NCI-H82 (cell line): ENCODE measurements around the gene TRPV6.

Experiments
- DNase-seq: peaks from one replicate; lab custom pipeline; 2025; lab: John Stamatoyannopoulos, UW

The TRPV6 gene

DNA sequence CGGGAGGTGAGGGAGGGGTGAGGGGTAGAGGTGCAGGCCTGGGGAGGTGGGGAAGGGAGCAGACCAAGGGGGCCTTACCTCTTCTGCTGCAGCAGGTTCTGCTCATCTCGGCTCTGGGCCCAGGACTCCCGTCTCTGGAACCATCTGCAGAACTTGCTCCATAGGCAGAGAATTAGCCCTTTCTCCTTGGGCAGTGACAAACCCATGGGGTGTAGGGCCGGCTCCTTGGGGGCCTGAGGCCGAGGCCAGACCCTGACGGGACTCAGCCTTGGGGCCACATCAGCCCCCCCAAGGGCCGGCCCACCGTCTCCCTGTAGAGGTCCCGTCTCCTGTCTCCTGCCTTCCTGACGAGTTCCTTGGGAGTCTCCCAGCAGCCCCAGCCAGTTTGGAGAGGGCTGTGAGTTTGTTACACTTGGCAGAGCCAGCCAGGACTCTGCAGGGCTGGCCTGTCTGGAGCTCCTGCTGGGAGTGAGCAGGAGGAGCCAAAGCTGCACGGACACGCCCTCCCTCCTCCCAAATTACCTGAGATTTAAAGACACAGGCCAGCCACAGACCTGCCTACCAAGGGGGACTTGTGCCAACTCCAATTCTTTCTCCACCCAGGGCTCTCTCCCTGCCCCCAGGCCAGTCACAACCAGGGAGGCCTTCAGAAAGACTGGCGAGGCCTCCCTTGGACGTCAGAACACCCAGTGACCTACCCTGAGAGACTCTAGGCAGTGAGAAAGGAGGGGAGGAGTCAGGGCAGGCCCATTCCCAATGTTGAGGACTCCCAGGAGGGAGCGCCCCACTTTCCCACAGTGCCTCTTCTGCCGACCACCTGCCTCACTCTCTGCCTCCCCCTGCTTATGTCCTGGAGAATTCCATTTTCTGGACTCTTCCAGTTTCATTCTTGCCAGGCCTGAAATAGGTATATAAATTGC lies at the start of gene TRPV6:
Gene TRPV6 (minus strand): TSS at position 435 of the 920 bp plus-strand sequence.
- no peak for DNase-seq

DNA sequence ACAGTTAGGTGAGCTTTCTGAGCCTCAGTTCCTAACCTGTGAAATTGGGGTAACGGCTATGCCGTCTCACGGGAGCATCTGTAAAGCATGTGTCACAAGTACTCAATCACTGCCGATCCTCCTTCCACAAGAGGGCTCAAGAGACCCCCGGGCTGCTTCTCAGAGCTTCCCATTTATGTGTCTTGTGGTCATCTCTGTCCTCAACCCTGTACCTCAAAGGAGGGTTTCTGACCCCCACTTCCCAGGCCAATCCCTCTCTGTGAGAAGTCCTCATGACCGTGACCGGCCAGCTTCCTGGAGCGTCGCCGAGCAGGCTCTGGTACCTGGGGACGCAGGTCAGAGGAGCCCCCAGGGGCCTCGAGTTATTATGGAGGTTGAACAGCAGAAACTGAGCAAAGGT lies 48.5 kb upstream of the TRPV6 start:
- DNase-seq = no peak

DNA sequence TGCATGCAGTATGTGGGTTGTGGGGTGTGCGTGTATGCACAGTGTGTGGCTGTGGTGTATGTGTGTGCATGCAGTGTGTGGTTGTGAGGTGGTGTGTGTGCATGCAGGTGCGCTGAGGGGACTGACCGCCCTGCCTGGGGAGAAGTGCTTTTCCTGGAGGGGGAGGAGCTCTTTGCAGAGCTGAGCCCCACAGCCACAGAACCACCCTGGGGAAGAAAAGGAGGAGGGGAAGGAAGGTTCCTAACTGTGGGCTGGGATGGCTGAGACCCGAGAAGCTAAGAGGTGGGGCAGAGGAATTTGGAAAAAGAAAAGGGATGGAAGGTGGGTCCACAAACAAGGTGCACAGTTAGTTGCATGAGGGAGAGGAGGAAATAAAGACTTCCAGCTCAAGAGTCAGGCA lies 48.1 kb upstream of the TRPV6 start, which contains the start of gene TRPV5:
Gene TRPV5 (minus strand): TSS at position 123 of the 400 bp plus-strand sequence. CDS start 287 bp downstream, outside the sequence.
- no peak for DNase-seq

DNA sequence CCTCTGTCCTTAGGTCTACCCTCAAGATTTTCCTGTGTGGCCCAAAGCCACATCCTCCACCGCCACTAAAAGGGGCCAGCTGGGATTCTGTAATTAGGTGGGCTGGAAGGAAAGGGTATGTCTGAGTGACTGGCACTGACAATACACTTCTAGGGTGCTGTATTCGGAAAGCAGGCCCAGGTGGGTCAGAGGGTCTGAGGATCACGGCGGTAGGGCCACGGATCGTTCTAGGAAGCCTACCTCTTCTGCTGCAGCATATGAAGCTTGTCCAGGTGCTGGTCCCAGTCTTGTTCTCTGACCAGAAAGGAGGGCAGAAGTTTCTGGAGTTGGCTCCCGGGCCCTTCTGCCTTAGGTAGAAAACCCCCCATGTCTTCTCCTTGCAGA lies 47.5 kb upstream of the TRPV6 start:
- DNase-seq = no peak

DNA sequence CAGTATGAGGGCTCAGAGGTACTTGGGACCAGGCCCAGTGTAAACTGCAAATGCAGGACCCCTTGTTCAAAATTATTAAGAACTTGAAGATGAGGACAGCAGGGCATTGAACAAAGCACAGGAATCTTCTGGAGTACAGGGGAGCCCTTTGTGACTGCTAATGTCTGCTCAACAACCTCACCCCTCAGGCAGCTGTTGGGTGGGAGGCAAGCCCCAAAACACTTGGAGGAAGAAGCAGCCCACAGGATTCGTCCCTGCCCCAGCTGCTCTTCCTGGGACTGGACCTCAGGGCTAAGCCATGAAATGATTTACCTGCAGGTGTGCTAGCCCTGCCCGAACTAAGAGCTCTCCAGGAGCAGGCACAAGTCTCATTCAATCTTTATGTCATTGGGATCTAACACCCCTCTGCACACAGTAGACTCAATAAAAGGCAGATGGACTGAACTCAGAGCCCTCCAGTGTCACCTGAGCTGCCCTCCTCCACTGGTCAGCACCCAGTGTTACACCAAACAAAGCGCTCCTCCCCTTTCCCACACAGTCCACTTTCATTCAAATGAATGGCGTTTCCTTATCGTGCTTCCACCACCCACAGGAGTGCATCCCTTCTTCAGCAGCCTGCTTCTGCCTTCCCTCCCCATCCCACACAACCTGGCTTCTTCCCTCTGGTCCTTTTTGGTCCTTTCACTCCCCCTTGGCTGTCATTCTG lies 47.0 kb upstream of the TRPV6 start:
- DNase-seq = no peak

DNA sequence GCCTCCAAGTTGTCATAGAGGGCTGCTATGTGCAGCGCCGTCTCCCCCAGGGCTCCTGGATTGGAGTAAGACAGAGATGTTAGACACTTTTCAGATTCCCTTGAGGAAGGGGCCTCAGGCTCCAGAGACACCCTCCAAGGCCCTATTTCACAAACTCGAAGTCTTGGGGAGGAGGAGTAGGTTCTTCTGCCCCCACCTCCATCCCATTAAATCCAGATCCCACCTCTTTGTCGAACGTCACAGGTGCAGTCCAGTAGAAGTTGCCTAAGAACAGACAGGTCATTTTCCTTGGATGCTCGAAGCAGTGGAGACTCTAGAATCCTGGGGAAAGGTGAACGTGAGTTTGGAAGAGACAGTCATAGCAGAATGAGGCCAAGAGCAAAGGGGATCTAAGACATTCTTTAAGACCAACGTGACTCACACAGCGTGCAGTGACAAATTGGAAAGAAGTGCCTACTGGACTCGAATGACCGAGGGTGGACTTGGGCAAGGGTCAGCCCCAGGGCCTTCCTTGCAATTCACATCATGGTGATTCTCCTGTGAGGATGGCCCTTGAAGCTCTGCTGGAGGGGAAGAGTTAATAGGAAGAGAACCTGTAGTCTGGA lies 44.7 kb upstream of the TRPV6 start:
- DNase-seq = no peak

DNA sequence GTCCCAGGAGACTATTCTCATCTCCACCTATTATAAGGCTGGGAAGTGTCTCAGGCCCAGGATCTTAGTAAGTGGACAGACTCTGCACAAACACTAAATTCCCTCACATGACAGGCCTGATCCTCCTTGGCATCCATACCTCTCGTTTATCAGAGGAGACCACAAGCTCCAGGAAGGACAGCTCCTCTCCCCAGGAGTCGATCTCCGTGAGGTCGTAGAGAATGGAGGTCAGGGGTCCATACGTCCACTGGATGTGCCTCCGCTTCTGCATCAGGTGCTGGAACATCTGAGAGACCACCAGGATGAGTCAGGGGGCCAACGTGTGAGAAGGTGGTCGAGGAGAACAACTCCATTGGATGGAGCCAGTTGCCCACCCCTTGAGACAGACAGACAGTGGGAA lies 42.4 kb upstream of the TRPV6 start:
- no peak for DNase-seq

DNA sequence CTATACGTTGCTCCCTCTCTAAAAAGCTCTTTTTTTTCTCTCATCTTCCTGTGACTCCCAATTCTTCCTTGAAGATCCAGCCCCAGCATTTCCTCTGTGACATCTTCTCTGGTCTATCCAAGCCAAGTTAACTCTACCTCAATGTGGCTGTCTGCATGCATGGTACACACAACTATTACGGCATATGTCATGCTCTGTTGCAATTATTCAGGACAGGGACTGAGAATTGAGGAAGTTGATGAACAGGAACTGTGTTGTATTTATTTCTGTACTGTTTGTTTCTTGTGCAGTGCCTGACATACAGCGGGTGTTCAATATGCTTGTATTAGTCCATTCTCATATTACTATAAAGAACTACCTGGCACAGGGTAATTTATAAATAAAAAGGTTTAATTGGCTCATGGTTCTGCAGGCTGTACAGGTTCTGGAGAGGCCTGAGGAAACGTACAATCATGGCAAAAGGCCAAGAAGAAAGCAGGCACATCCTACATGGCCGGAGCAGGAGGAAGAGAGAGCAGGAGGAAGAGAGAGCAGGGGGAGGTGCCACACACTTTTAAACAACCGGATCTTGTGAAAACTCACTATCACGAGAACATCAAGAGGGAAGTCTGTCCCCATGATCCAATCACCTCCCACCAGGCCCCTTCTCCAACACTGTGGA lies 41.7 kb upstream of the TRPV6 start:
- no peak for DNase-seq

DNA sequence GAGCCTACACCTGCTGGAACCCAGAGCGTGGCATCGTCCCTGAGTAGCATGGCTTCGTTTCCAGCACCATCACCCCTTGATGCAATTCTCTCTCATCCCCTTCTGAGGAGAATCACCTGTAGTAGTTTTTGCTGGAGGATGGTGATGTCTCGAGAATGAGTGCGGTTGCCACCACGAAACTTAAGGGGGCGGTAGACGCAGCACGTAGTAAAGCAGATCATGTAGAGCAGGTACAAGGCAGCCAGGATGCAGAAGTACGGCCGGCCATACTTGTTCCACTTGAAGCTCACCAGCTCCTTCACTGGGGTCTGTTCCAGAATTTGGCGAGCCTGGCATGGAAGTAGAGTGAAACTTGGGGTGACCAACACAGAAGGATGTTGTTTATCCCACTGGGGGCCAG lies 39.9 kb upstream of the TRPV6 start:
- DNase-seq = peak; percentile 16

DNA sequence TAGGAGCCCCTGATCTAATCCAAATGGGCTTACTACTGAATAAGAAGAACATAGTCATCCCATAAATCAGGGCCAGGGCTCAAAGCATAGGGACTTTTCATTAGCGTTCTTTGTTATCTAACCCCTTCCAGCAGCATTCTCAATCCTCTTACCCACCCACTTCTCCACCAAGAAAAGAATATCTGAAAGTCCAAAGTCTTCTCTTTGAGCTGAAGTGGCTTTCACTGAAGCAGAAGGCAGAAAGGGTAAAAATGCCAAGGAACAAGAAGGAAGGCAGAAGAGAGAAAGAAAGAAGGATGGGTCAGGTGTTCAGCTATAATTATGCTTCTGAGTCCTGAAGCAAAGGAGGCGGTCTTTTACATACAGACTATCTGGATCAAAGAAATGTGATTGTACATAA lies 37.8 kb upstream of the TRPV6 start:
- no peak for DNase-seq

DNA sequence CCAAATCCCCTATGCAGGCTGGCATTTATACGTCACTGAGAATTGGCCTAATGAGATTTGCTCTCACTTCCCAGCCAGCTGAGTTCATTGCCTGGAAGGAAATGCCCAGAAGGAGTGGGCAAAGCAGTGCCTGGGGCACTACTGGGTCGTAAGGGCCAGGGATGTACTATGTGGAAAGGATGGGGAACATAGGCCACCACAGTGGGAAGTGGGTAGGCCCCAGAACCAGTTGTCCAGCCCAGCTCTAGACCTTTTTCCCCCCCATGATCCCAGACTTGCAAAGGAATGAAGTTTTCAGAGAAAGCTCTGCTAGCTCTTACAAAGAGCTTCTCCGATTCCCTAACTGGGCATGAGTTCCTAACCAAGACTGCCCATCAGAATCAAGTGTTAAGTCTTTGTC lies 34.1 kb upstream of the TRPV6 start:
- DNase-seq = peak; percentile 68

DNA sequence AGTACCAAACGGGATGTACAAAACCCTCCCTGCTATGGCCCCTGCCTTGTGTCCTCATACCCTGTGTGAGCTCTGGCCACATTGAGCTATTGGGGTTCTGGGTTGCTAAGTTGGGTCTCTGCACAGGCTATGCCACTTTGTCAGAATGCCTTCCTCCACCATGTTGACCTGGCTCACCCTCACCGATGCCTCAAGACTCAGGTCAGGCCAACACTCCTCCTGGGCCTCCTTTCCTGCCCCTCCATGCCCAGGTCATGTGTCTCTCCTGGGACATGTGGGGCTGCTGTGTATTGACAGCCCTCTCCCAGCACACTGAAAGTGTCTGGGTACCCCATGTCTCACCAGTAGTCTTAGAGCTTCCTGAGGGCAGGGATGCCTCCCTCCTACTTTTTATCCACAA lies 33.4 kb upstream of the TRPV6 start:
- no peak for DNase-seq

DNA sequence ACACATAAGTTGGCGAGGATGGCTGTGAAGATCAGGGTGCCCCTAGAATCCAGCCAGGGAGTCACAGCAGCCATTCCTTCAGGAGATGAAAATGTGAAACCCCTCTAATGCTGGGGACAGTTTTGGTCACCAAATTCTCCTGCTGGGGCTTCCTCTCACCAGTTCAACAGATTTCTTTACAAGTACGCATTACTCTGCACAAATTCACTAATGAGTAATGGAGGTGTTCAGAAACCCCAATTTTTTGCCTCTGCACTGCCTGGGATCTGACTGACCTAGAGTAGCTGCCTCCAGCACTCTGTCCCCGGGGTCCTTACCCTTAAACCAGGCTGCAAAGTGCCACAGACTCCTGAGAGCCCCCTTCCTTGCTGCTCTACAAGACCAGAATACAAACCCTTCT lies 31.9 kb upstream of the TRPV6 start:
- DNase-seq = no peak

DNA sequence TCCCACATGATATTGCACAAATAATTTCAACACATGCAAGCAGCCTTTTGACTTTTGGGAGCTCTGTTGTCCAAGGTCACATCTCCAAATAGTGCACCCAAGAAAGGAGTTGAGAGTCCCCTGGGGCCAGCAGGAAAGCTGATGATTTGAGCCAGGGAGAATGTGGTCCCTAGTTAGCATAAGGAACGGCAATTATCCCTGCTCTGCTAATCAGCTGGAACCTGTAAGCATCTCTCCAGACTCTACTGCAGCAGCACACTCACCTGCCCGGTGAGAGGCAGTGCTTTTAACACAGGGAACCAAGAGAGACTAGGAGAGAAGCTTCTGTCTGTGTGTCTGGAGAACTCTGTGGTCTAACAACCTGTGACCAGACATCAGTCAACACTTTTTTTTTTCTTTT lies 31.0 kb upstream of the TRPV6 start:
- DNase-seq = no peak

DNA sequence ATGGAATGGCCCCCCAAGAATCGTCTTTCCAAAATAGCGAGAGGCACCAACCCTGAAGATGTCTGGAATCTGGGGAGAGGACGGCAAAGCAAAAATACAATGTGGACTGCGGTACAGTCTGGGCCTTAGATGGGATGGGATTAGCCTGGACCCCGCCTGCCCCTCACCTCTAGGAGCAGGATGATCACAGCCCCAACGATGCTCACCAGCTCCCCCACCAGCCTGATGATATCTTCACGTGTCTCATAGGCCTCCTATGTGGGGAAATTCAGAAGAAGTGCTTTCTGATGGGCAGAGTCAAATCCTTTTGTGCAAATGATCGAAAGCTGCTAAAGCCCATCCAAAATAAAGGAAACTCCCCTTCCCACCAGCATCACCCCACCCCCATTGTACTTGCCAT lies 29.8 kb upstream of the TRPV6 start:
- no peak for DNase-seq

DNA sequence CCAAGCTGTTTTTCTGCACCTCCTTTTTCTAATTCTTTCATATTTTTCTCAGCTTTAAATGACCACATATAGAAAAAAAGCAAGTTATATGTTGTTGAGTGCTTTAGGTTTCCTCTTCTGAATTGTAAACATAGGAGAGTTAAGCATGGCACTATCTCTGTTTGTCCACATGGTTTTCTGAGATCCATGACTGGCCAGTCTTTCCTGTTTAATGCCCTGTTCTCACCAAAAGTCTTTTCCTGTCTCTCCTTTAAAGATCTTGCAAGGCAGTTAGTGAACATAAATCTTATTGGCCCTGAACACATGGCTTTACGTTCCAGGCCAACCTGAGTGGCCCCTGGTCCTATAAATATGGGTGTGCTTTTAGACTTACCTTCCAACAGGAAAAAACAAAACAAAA lies 28.6 kb upstream of the TRPV6 start:
- no peak for DNase-seq

DNA sequence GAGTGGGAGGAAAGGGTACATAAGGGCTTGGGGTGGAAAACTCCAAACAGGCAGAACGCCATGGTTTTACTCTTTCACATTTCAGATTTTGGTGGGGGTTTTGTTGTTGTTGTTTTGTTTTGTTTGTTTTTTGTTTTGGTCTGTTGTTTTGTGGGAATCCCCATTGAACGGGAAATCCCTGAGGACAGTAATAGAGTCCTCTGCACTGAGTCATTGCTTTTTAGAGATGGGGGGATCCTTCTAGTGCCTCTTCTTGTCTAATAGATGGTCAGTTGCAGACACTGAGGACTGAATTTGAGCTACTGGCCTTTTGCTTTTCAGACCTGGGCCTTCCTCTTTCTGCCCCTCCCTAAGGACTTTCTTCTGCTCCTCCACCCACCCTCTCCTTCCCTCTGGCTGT lies 28.0 kb upstream of the TRPV6 start:
- no peak for DNase-seq

DNA sequence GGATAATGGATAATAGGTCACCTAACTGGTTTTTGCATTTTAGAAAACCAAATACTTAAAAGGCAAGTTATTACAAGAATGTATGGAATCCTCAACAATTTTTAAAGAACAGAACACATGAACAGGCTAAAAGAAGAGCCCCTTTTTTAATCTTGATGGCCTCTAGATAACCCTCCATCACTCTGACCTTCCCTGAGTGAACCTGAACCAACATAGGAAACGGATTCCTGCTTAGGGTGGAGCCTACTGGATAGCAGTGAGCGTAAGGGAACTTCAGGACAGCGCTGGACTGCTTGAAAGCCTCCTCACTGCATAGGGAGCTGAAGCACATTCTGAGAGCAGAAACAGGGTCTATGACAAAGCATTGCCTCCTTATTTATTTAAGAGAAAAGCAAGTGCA lies 27.5 kb upstream of the TRPV6 start:
- no peak for DNase-seq

DNA sequence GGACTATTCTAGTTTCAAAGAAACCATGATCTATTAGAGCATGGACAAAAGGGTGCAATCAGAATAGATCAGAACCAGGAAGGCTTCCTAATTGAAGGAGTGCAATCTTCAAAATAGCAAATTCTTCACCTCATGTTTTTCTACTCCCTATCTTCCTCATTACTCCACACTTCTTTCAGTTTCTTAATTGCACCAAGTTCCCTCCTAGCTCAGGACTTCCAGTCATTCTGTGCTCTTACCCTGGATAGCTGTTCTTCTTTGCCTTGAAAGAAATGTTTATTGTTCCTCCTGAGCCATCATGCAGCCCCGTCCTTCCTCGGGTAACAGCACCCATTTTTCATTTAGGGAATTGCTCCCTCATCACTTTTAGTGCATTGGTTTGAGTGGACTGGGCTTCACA lies 24.9 kb upstream of the TRPV6 start:
- DNase-seq = no peak

DNA sequence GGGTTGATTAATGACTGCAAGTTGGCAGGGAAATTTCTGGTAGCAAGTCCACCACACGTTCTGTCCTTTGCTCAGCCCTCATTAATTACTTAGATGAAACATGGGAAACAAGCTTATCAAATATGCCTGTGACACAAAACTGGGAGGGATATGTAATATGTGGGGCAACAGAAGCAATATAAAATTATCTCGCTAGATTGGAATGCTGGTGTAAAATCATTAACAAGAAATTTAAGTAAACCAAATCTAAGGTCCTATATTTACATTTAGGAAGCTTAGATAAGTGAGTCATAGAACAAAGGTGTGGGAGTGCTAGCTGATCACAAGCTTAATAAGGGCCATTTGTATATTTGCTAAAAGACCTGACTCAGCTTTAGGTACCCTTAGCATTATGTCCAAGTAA lies 24.5 kb upstream of the TRPV6 start:
- no peak for DNase-seq

DNA sequence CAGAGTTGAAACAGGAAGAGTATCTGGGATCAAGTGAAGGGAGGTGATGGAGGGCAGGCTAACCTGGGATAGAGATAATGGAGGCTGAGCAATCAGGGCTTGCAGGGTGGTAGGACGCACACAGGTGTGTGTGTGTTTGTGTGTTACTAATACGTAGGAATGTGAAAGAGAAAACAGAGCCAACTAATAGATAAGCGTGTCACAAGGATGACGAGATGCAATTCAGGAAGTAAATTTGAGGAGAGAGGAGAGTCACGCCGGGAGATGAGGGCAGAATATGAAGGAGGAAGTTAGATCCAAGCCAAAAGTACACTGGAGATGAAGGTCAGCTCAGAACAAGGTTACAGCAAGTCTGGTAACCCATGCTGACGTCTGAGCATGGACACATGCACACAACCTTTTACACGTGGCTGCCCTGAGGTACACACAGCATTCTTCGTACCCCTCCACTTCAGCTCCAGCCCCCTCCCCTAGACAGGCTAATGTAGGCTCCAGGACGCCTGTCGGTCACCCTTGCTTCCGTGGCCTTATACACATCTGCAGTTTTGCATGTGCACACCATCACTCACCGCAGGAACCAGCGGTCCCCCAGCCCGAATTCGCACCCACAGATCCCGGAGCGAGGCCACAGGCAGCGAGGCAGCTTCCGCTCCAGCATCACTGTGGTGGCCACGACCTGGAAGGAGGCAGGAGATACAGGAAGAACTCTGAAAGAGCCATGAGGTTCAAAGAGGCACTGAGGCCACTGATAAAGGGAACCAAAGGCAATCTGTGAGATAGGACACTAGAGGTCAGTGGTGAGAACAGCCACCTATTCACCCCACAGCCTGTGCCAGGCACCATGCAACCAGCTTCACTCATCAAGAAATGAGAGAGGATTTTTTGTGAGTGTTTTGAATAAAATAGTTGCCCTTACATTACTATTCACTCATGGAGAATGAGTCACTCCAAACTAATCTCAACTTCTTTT lies 23.7 kb upstream of the TRPV6 start:
- DNase-seq = peak; percentile 47
